H1 (cell line): ENCODE measurements around the gene EVC2. TPM values are rescaled to one million over a fixed set of nuclear protein-coding genes. Genes with fewer than 3 reads are reported as not detected.
A peak's percentile ranks its signal among the peaks of the same experiment; 100 is the strongest.

Experiments
- CTCF ChIA-PET: fragments of 300-600 bp; sonication (Branson Sonifier 250); formaldehyde crosslinking; loops from one replicate; lab custom pipeline; 2021; ENCODE audit not compliant: partially characterized antibody; lab: Charles Lee
- POLR2A ChIA-PET: fragments of 300-600 bp; sonication (Branson Sonifier 250); formaldehyde crosslinking; loops from one replicate; lab custom pipeline; 2021; ENCODE audit warnings: inconsistent platforms; ENCODE audit not compliant: partially characterized antibody; lab: Charles Lee
- DNase-seq, 2 experiments: peaks; one replicate each; pipeline versions ENCODE4 v3.0.0 to v3.0.0-alpha.2; 2010 to 2022; ENCODE audit warnings: low spot score in 2 of 2, low read depth in 1 of 2, mixed read lengths in 1 of 2
- FAIRE-seq: peaks from 2 replicates; lab custom pipeline; 2011; peaks lifted over from hg19 to GRCh38; lab: Jason Lieb, UNC
- H2AFZ ChIP-seq: 2 replicates; pipeline ENCODE4 v1.8.1; 2012; ENCODE audit warnings: low read length, inconsistent platforms
- H2AK5ac ChIP-seq: 2 replicates; pipeline ENCODE4 v1.6.1; 2013; ENCODE audit warnings: low read depth, low read length
- H2BK120ac ChIP-seq: replicated peaks from 2 replicates; pipeline ENCODE3; 2013; ENCODE audit warnings: low read depth, low read length, inconsistent platforms
- H2BK12ac ChIP-seq: 2 replicates; pipeline ENCODE4 v1.6.1; 2013; ENCODE audit warnings: low read depth, low read length
- H2BK15ac ChIP-seq: 2 replicates; pipeline ENCODE4 v1.6.1; 2013; ENCODE audit warnings: low read length
- H2BK20ac ChIP-seq: 2 replicates; pipeline ENCODE4 v1.6.1; 2013; ENCODE audit warnings: low read length
- H2BK5ac ChIP-seq: 2 replicates; pipeline ENCODE4 v1.6.1; 2013; ENCODE audit warnings: low read depth, low read length
- H3K14ac ChIP-seq: 2 replicates; pipeline ENCODE4 v1.6.1; 2013; ENCODE audit warnings: inconsistent platforms; ENCODE audit not compliant: insufficient read length
- H3K18ac ChIP-seq: 2 replicates; pipeline ENCODE4 v1.6.1; 2013; ENCODE audit warnings: low read length; ENCODE audit errors: extremely low read depth
- H3K23ac ChIP-seq: 2 replicates; pipeline ENCODE4 v1.6.1; 2013; ENCODE audit warnings: inconsistent platforms; ENCODE audit not compliant: insufficient read length
- H3K23me2 ChIP-seq: 2 replicates; pipeline ENCODE4 v1.6.1; 2013; ENCODE audit warnings: low read depth, low read length
- H3K27ac ChIP-seq: 2 replicates; pipeline ENCODE4 v1.6.1; 2011; ENCODE audit warnings: low read depth, low read length, inconsistent platforms
- H3K27me3 ChIP-seq, 4 experiments: replicated peaks in 1 of 4; 1 replicate in 1 of 4; 2 replicates in 3 of 4; pipeline versions ENCODE4 v1.6.1 to v1.8.1; 2011 to 2013; ENCODE audit warnings: low read length in 3 of 4, mild to moderate bottlenecking in 3 of 4, inconsistent platforms in 2 of 4, mixed read lengths in 2 of 4, moderate library complexity in 1 of 4; ENCODE audit not compliant: control insufficient read depth in 3 of 4, insufficient read depth in 3 of 4; ENCODE audit errors: extremely low read depth in 1 of 4
- H3K36me3 ChIP-seq, 4 experiments: 2 replicates each; pipeline versions ENCODE4 v1.6.1 to v1.8.1; 2011 to 2013; ENCODE audit warnings: mild to moderate bottlenecking in 4 of 4, low read length in 3 of 4, moderate library complexity in 2 of 4, control low read depth in 1 of 4, inconsistent platforms in 1 of 4; ENCODE audit not compliant: insufficient read depth in 4 of 4, control insufficient read depth in 2 of 4
- H3K4ac ChIP-seq: replicated peaks from 2 replicates; pipeline ENCODE3; 2013; ENCODE audit warnings: low read length, low read depth, mixed read lengths, inconsistent platforms; ENCODE audit not compliant: insufficient read length
- H3K4me1 ChIP-seq, 4 experiments: replicated peaks in 1 of 4; 1 replicate in 1 of 4; 2 replicates in 3 of 4; pipeline versions ENCODE4 v1.6.1 to v1.8.1; 2011 to 2013; ENCODE audit warnings: low read length in 3 of 4, inconsistent platforms in 2 of 4, mixed read lengths in 1 of 4; ENCODE audit not compliant: insufficient read depth in 4 of 4, control insufficient read depth in 3 of 4
- H3K4me2 ChIP-seq, 2 experiments: 2 replicates each; pipeline versions ENCODE4 v1.6.1 to v1.8.1; 2011 to 2013; ENCODE audit warnings: low read depth in 2 of 2, low read length in 2 of 2, control low read depth in 1 of 2, inconsistent platforms in 1 of 2, mild to moderate bottlenecking in 1 of 2; ENCODE audit not compliant: insufficient read depth in 1 of 2
- H3K4me3 ChIP-seq, 4 experiments: fragments of 200-600, 300-600 bp in 1 of 4; sonication (generic), shearing (Covaris generic), sonication (Bioruptor Twin) in 1 of 4; 2 replicates each; pipeline versions ENCODE4 v1.5.1 to v1.8.1; 2011 to 2016; ENCODE audit warnings: low read length in 4 of 4, low read depth in 3 of 4, control low read depth in 2 of 4, inconsistent platforms in 2 of 4, mild to moderate bottlenecking in 2 of 4, mixed read lengths in 1 of 4, moderate library complexity in 1 of 4; ENCODE audit not compliant: insufficient read depth in 2 of 4; ENCODE audit errors: extremely low read depth in 1 of 4
- H3K56ac ChIP-seq: replicated peaks from 2 replicates; pipeline ENCODE3; 2013; ENCODE audit warnings: low read depth, mild to moderate bottlenecking, mixed read lengths, low read length, inconsistent platforms; ENCODE audit not compliant: insufficient read length
- H3K79me1 ChIP-seq: 2 replicates; pipeline ENCODE4 v1.6.1; 2013; ENCODE audit warnings: low read depth, low read length, control low read depth
- H3K79me2 ChIP-seq, 2 experiments: 2 replicates each; pipeline versions ENCODE4 v1.6.1 to v1.8.1; 2012 to 2013; ENCODE audit warnings: low read length in 2 of 2, mild to moderate bottlenecking in 2 of 2, inconsistent platforms in 1 of 2; ENCODE audit not compliant: insufficient read depth in 2 of 2, control insufficient read depth in 1 of 2
- H3K9ac ChIP-seq, 4 experiments: replicated peaks in 1 of 4; 1 replicate in 1 of 4; 2 replicates in 3 of 4; pipeline versions ENCODE4 v1.6.1 to v1.8.1; 2011 to 2013; ENCODE audit warnings: low read depth in 3 of 4, low read length in 3 of 4, control low read depth in 2 of 4, mild to moderate bottlenecking in 2 of 4, moderate library complexity in 2 of 4, inconsistent platforms in 1 of 4; ENCODE audit errors: extremely low read depth in 1 of 4
- H3K9me3 ChIP-seq, 2 experiments: 2 replicates each; pipeline versions ENCODE4 v1.6.1 to v1.8.1; 2012 to 2013; ENCODE audit warnings: mild to moderate bottlenecking in 2 of 2, moderate library complexity in 2 of 2, control low read depth in 1 of 2, inconsistent platforms in 1 of 2, low read depth in 1 of 2, low read length in 1 of 2, mixed read lengths in 1 of 2; ENCODE audit not compliant: insufficient read depth in 2 of 2
- H4K20me1 ChIP-seq, 2 experiments: replicated peaks in 1 of 2; 2 replicates each; pipeline versions ENCODE3 to v1.8.1; 2011 to 2013; ENCODE audit warnings: inconsistent platforms in 2 of 2, low read length in 2 of 2, mild to moderate bottlenecking in 1 of 2; ENCODE audit not compliant: insufficient read depth in 2 of 2, control insufficient read depth in 1 of 2
- H4K5ac ChIP-seq: 2 replicates; pipeline ENCODE4 v1.6.1; 2013; ENCODE audit warnings: low read length, low read depth, mixed read lengths, inconsistent platforms; ENCODE audit not compliant: insufficient read length
- H4K8ac ChIP-seq: 2 replicates; pipeline ENCODE4 v1.8.0; 2013; ENCODE audit warnings: mild to moderate bottlenecking, moderate library complexity, low read length, inconsistent platforms; ENCODE audit not compliant: insufficient read depth; ENCODE audit errors: extremely low read depth
- H4K91ac ChIP-seq: replicated peaks from 2 replicates; pipeline ENCODE3; 2013; ENCODE audit warnings: low read length, mixed read lengths, inconsistent platforms; ENCODE audit not compliant: insufficient read length
- BACH1 ChIP-seq: IDR thresholded peaks from 2 replicates; pipeline ENCODE4 v1.6.1; 2012; ENCODE audit warnings: low read length, improper control_type of control experiment
- CEBPB ChIP-seq: IDR thresholded peaks from 2 replicates; pipeline ENCODE4 v1.6.1; 2012; ENCODE audit warnings: low read depth, low read length
- CHD1 ChIP-seq: IDR thresholded peaks from 2 replicates; pipeline ENCODE4 v1.6.1; 2012; ENCODE audit warnings: low read depth, low read length, improper control_type of control experiment
- FOSL1 ChIP-seq: IDR thresholded peaks from 2 replicates; pipeline ENCODE4 v1.6.1; 2011; ENCODE audit warnings: mild to moderate bottlenecking, low read depth, low read length, moderate library complexity; ENCODE audit not compliant: insufficient read depth
- GABPA ChIP-seq: IDR thresholded peaks from 2 replicates; pipeline ENCODE4 v1.6.1; 2011; ENCODE audit warnings: mild to moderate bottlenecking, low read length, moderate library complexity, borderline replicate concordance; ENCODE audit not compliant: insufficient read depth
- KDM4A ChIP-seq: IDR thresholded peaks from one replicate; pipeline ENCODE4 v1.7.1; 2012; ENCODE audit warnings: low read depth, mild to moderate bottlenecking, moderate library complexity, low read length, inconsistent platforms; ENCODE audit not compliant: severe bottlenecking
- NANOG ChIP-seq: IDR thresholded peaks from 2 replicates; pipeline ENCODE4 v1.6.1; 2011; ENCODE audit warnings: low read length, low read depth, mild to moderate bottlenecking, inconsistent platforms; ENCODE audit not compliant: insufficient read depth, poor library complexity, severe bottlenecking
- NRF1 ChIP-seq: IDR thresholded peaks from 2 replicates; pipeline ENCODE4 v1.6.1; 2011; ENCODE audit warnings: mild to moderate bottlenecking, low read depth, low read length, improper control_type of control experiment
- PHF8 ChIP-seq: fragments of 200-600 bp; sonication (generic); conservative IDR thresholded peaks from 2 replicates; pipeline ENCODE4 v1.7.1; 2012; ENCODE audit warnings: low read depth, mild to moderate bottlenecking, inconsistent platforms, low read length, moderate library complexity
- RBBP5 ChIP-seq: IDR thresholded peaks from 2 replicates; pipeline ENCODE4 v1.7.1; 2012; ENCODE audit warnings: low read depth, mild to moderate bottlenecking, inconsistent platforms, low read length, moderate library complexity, borderline replicate concordance
- SAP30 ChIP-seq: fragments of 300-600 bp; sonication (generic); IDR thresholded peaks from 2 replicates; pipeline ENCODE4 v1.7.1; 2012; ENCODE audit warnings: low read length, moderate library complexity, mild to moderate bottlenecking, inconsistent platforms; ENCODE audit not compliant: insufficient read depth, insufficient replicate concordance
- SP2 ChIP-seq: IDR thresholded peaks from 2 replicates; pipeline ENCODE4 v1.6.1; 2012; ENCODE audit warnings: mild to moderate bottlenecking, low read length, inconsistent platforms
- TEAD4 ChIP-seq: IDR thresholded peaks from 2 replicates; pipeline ENCODE4 v1.6.1; 2012; ENCODE audit warnings: low read depth, low read length, inconsistent platforms, mixed read lengths
- WGBS, 2 experiments: shearing (Covaris generic) in 1 of 2; methylation state at CpG; one replicate each; pipeline versions ENCODE4 v1.1.6 to v1.1.7; 2013 to 2015; ENCODE audit warnings: low lambda C conversion rate in 2 of 2, mixed read lengths in 2 of 2, inconsistent platforms in 1 of 2, low coverage in 1 of 2, missing lambda C conversion rate in 1 of 2; ENCODE audit not compliant: insufficient replicate concordance in 2 of 2, insufficient coverage in 1 of 2, insufficient read length in 1 of 2; ENCODE audit errors: extremely low coverage in 1 of 2, missing lambda C conversion rate in 1 of 2; 5-methylcytosine and 5-hydroxymethylcytosine counted together
- polyA plus RNA-seq, 7 experiments: library from polyadenylated mRNA; depleted of rRNA in 3 of 7; stranded (reverse) in 5 of 7; unstranded in 2 of 7; fragments of >200 nt in 5 of 7; fragments of 200-250 nt in 2 of 7; gene quantifications; 1 replicate in 5 of 7; 2 replicates in 1 of 7; 4 replicates in 1 of 7; pipeline versions ENCODE4 v1.2.1 to v1.2.3, GENCODE V29; 2011 to 2013; ENCODE audit warnings: missing spikeins in 2 of 7, mixed read lengths in 2 of 7
- total RNA-seq: library from RNA; stranded (reverse); fragmentation: NEBNext Ultra II Directional; extraction: Animal tissue kit (Norgen Biotek cat#: 25700); gene quantifications from 2 replicates; pipeline ENCODE4 v1.2.1, GENCODE V29; 2021

The EVC2 gene
- total and polyA plus RNA-seq, 2 of the 8 experiments (the other 6 are each of a cell fraction or from before 2014, with no cell fraction given), result 0.73 to 5.9 TPM

GRCh38 chr4:5709207-5709575 is 832 bp upstream of the EVC2 start:
- peak overlapping the region; percentile 58 to 72 (median 65); a peak in 6 of 8 replicates for H3K4me3 ChIP-seq
- H3K4ac ChIP-seq, result no peak overlapping the region
- H2BK5ac ChIP-seq, result 0 out of 2 replicates have a peak overlapping the region, but pooled peaks have one; percentile 52
- H2BK12ac ChIP-seq, result 0 out of 2 replicates have a peak overlapping the region, but pooled peaks have one; percentile 27
- no peak overlapping the region for H3K9ac ChIP-seq
- 0 out of 2 replicates have a peak overlapping the region, but pooled peaks have one; percentile 78 for H3K18ac ChIP-seq
- DNase-seq (peak in 1 of 2 experiments; percentile 49), FAIRE-seq (no peak)
- no peak overlapping the region for H3K14ac ChIP-seq
- H2BK15ac ChIP-seq, result no peak overlapping the region; the same call in 1 of the 2 replicates
- H3K23me2 ChIP-seq, result peaks cover 22% of the 10 kb centered on the region; the same call in 1 of the 2 replicates
- H2AK5ac ChIP-seq, result no peak overlapping the region
- no peak overlapping the region for H2BK120ac ChIP-seq
- no peak overlapping the region for H3K56ac ChIP-seq
- peaks cover 0 to 19% (median 15%) of the 10 kb centered on the region in 4 experiments; a peak in 4 of 7 replicates for H3K27me3 ChIP-seq
- H2BK20ac ChIP-seq, result no peak overlapping the region
- H4K91ac ChIP-seq, result no peak overlapping the region
- H4K8ac ChIP-seq, result no peak overlapping the region; the same call in 1 of the 2 replicates
- H3K4me1 ChIP-seq, result peaks cover 3 to 19% (median 11%) of the 10 kb centered on the region in 4 experiments
- no peaks in the 10 kb centered on the region; the same call in 1 of the 2 replicates for H3K79me1 ChIP-seq
- peaks cover 0 to 3% (median 1%) of the 10 kb centered on the region in 4 experiments; a peak in 3 of 8 replicates for H3K36me3 ChIP-seq
- WGBS, 2 experiments, result 56% methylated on average over 6 of the region's 8 CpGs; no CpG with 5 or more reads in 1 of the 2 experiments
- ChIA-PET CTCF (interaction anchor here (0.6 to 2.0 kb wide), 10 partner anchors 12 to 1372 kb away, joined by 3 to 6 read pairs (median 3); partner anchors contain the start of gene STK32B), POLR2A (interaction anchor here (1.3 kb wide), 1 partner anchor 24 kb away, joined by 3 read pairs; no protein-coding TSS in a partner anchor)
- no peak overlapping the region for H4K5ac ChIP-seq
- H2AFZ ChIP-seq, result peak overlapping the region; percentile 93; the same call in 1 of the 2 replicates
- H3K27ac ChIP-seq, result no peak overlapping the region
- no peaks in the 10 kb centered on the region for H3K79me2 ChIP-seq
- peaks cover 2 to 4% of the 10 kb centered on the region in 2 experiments for H3K9me3 ChIP-seq
- peaks cover 4 to 5% of the 10 kb centered on the region in 2 experiments for H4K20me1 ChIP-seq
- H3K4me2 ChIP-seq, result peak overlapping the region; percentile 62 to 91
- no peak overlapping the region for H3K23ac ChIP-seq
- TF ChIP-seq NANOG (no peak), SAP30 (no peak), NRF1 (no peak), CHD1 (no peak), GABPA (no peak), BACH1 (no peak), CEBPB (no peak), SP2 (no peak), TEAD4 (no peak), PHF8 (no peak), FOSL1 (no peak), RBBP5 (no peak), KDM4A (no peak)
